ENCODE results near the gene SMPDL3B. TPM values are rescaled to one million over a fixed set of nuclear protein-coding genes. Genes with fewer than 3 reads are reported as not detected.

Gene SMPDL3B
- total and polyA plus RNA-seq, 2 of the 4 experiments (the other 2 are of a cell fraction), result not detected

GRCh38 chr1:27922272-27922671, 12.5 kb upstream of the SMPDL3B start:
- dilution Hi-C loops (cut with HindIII; ENCODE audit: low sequenced_read_pairs, unreplicated experiment) (no loop called here), in situ Hi-C loops (cut with MboI; ENCODE audit: low sequenced_read_pairs) (no loop called here)
- POLR2A ChIA-PET (ENCODE audit: unreplicated experiment), result no interaction called here

More at GRCh38 chr1:27922272-27922671, 12.5 kb upstream of the SMPDL3B start:
- intact Hi-C loops (cut with micrococcal nuclease), result no loop called here
- no peak overlapping the region for H4K91ac ChIP-seq (ENCODE audit: insufficient read depth, low read depth, low read length)
- no peak overlapping the region for H4K5ac ChIP-seq (ENCODE audit: low read depth, low read length)
- no peak overlapping the region for H3K4me2 ChIP-seq (ENCODE audit: low read depth, low read length)
- no peak overlapping the region for H3K23ac ChIP-seq (ENCODE audit: low read depth, low read length)
- no peak overlapping the region for H3K56ac ChIP-seq (ENCODE audit: extremely low read depth, insufficient read depth, low read length)
- H3K4me3 ChIP-seq (ENCODE audit: insufficient read depth, low read depth, low read length), result no peak overlapping the region
- no peak overlapping the region for H3K27ac ChIP-seq (ENCODE audit: insufficient read depth, low read length)
- TF ChIP-seq SMC3 (IDR thresholded peaks at IDR 0.05; ENCODE audit: low read depth, low read length) (no peak), MAFK (IDR thresholded peaks at IDR 0.05; ENCODE audit: low read depth, low read length) (no peak), BHLHE40 (IDR thresholded peaks at IDR 0.05; ENCODE audit: low read depth, low read length) (no peak), CHD1 (IDR thresholded peaks at IDR 0.05; ENCODE audit: low read depth, low read length) (no peak), ELK1 (IDR thresholded peaks at IDR 0.05; ENCODE audit: borderline replicate concordance, low read depth, low read length) (no peak), RFX5 (IDR thresholded peaks at IDR 0.05; ENCODE audit: low read depth, low read length) (no peak), RCOR1 (IDR thresholded peaks at IDR 0.05; ENCODE audit: insufficient replicate concordance, low read length) (no peak), NFE2L2 (IDR thresholded peaks at IDR 0.05; ENCODE audit: low read depth, low read length) (no peak), CEBPB (IDR thresholded peaks at IDR 0.05; ENCODE audit: low read depth, low read length) (no peak)
- H2BK20ac ChIP-seq (ENCODE audit: low read depth, low read length), result no peak overlapping the region
- H2BK5ac ChIP-seq (ENCODE audit: low read depth, low read length, poor library complexity, severe bottlenecking), result no peak overlapping the region
- H3K9ac ChIP-seq (ENCODE audit: low read depth, low read length), result no peak overlapping the region
- H3K18ac ChIP-seq (ENCODE audit: low read depth, low read length), result no peak overlapping the region
- no TSS peak for BruUV-seq (replicated peaks)
- DNase-seq, result no peak
- H2AK9ac ChIP-seq (replicated peaks; ENCODE audit: low read depth, low read length, poor library complexity), result no peak overlapping the region
- no peak overlapping the region for H3K14ac ChIP-seq (replicated peaks; ENCODE audit: low read depth, low read length)
- no peaks in the 10 kb centered on the region for H3K9me3 ChIP-seq (ENCODE audit: control insufficient read depth, insufficient read depth, low read length)
- no peaks in the 10 kb centered on the region for H3K27me3 ChIP-seq (ENCODE audit: control insufficient read depth, insufficient read depth, low read length)
- no peak overlapping the region for H2BK15ac ChIP-seq (ENCODE audit: low read depth, low read length)
- no peak for ATAC-seq (ENCODE audit: low read depth)
- CTCF ChIA-PET, result interaction anchor here (1.8 kb wide), 1 partner anchor 19 kb away, joined by 3 read pairs; no protein-coding TSS in a partner anchor
- no CpG with 5 or more reads among the region's 3 CpGs for WGBS, 2 experiments (ENCODE audit: extremely low coverage in 2 of 2, insufficient read length in 1 of 2)
- no peak overlapping the region for H2AK5ac ChIP-seq (ENCODE audit: low read depth, low read length)
- no peaks in the 10 kb centered on the region for H4K20me1 ChIP-seq (ENCODE audit: insufficient read depth, low read length)
- H2BK120ac ChIP-seq (ENCODE audit: low read depth, low read length), result no peak overlapping the region
- H4K8ac ChIP-seq (ENCODE audit: low read depth in 2 of 2, low read length in 2 of 2), result no peak overlapping the region
- no peak overlapping the region for H2AFZ ChIP-seq (replicated peaks; ENCODE audit: low read length, poor library complexity)
- no peaks in the 10 kb centered on the region for H3K79me1 ChIP-seq (ENCODE audit: low read depth in 1 of 2, low read length in 2 of 2)
- H3K36me3 ChIP-seq (ENCODE audit: control insufficient read depth, insufficient read depth, low read length), result no peaks in the 10 kb centered on the region
- H3K9me1 ChIP-seq (ENCODE audit: insufficient read depth, low read length), result no peaks in the 10 kb centered on the region
- no peaks in the 10 kb centered on the region for H3K4me1 ChIP-seq (ENCODE audit: control insufficient read depth, insufficient read depth, low read length)
- H3K4ac ChIP-seq (ENCODE audit: low read depth, low read length), result no peak overlapping the region

All from IMR-90 (cell line).